ENCODE results near the gene CCRL2. TPM values are rescaled to one million over a fixed set of nuclear protein-coding genes. Genes with fewer than 3 reads are reported as not detected.

CCRL2 gene
- total RNA-seq, 1 experiment from 2014 or later = not detected

DNA sequence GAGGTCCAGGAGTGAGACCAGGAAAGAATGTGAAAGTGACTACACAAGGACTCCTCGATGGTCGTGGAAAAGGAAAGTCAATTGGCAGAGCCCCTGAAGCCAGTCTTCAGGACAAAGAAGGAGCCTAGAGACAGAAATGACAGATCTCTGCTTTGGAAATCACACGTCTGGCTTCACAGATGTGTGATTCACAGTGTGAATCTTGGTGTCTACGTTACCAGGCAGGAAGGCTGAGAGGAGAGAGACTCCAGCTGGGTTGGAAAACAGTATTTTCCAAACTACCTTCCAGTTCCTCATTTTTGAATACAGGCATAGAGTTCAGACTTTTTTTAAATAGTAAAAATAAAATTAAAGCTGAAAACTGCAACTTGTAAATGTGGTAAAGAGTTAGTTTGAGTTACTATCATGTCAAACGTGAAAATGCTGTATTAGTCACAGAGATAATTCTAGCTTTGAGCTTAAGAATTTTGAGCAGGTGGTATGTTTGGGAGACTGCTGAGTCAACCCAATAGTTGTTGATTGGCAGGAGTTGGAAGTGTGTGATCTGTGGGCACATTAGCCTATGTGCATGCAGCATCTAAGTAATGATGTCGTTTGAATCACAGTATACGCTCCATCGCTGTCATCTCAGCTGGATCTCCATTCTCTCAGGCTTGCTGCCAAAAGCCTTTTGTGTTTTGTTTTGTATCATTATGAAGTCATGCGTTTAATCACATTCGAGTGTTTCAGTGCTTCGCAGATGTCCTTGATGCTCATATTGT, 47.1 kb upstream of the CCRL2 start:
- Histone ChIP-seq H3K23ac (ENCODE audit: insufficient read length, low read depth, low read length) (no peak overlapping the region), H4K91ac (ENCODE audit: insufficient read length, low read depth, low read length) (no peak overlapping the region), H3K4me2 (ENCODE audit: insufficient read depth, insufficient read length, low read length) (no peak overlapping the region), H3K4ac (ENCODE audit: low read depth, low read length) (no peak overlapping the region), H2BK12ac (ENCODE audit: insufficient read length, low read depth, low read length) (no peak overlapping the region), H4K20me1 (ENCODE audit: control insufficient read depth, insufficient read depth, insufficient read length) (no peaks in the 10 kb centered on the region), H3K4me1 (ENCODE audit: insufficient read depth, low read length) (no peaks in the 10 kb centered on the region; the same call in 1 of the 2 replicates), H2BK5ac (ENCODE audit: insufficient read length, low read length) (no peak overlapping the region), H2BK120ac (ENCODE audit: low read depth, low read length, poor library complexity, severe bottlenecking) (no peak overlapping the region), H4K5ac (ENCODE audit: insufficient read length, low read depth, low read length) (no peak overlapping the region), H3K9me3 (ENCODE audit: control insufficient read depth, low read depth, low read length) (no peaks in the 10 kb centered on the region), H3T11ph (ENCODE audit: low read length) (no peak overlapping the region), H3K27ac (ENCODE audit: insufficient read length, low read depth, low read length) (no peak overlapping the region), H3K9ac (ENCODE audit: extremely low read depth, insufficient read length, low read length) (no peak overlapping the region), H2BK15ac (ENCODE audit: low read depth, low read length) (no peak overlapping the region), H3K56ac (ENCODE audit: insufficient read length, low read depth, low read length) (no peak overlapping the region), H3K14ac (ENCODE audit: insufficient read depth, low read length) (no peak overlapping the region), H2BK20ac (ENCODE audit: low read depth, low read length, poor library complexity, severe bottlenecking) (no peak overlapping the region), H2AK5ac (ENCODE audit: insufficient read length, low read length) (no peak overlapping the region), H4K8ac (replicated peaks; ENCODE audit: insufficient read length, low read depth, low read length) (no peak overlapping the region), H3K27me3 (ENCODE audit: insufficient read depth, low read length) (no peaks in the 10 kb centered on the region), H2AFZ (ENCODE audit: low read length) (no peak overlapping the region), H3K79me1 (ENCODE audit: insufficient read depth, low read depth, low read length, poor library complexity, severe bottlenecking) (no peaks in the 10 kb centered on the region), H3K18ac (ENCODE audit: insufficient read length, low read depth, low read length) (no peak overlapping the region), H3K79me2 (ENCODE audit: insufficient read depth, low read length) (no peaks in the 10 kb centered on the region), H3K23me2 (ENCODE audit: insufficient read length, low read depth, low read length, poor library complexity, severe bottlenecking) (no peaks in the 10 kb centered on the region)
- DNase-seq = no peak
- no CpG with 5 or more reads among the region's 11 CpGs for WGBS (ENCODE audit: extremely low coverage, insufficient read length, low lambda C conversion rate)
- no peaks in the 10 kb centered on the region for H3K9me3 Mint-ChIP-seq
- no peak overlapping the region for H3K27ac Mint-ChIP-seq
- no peaks in the 10 kb centered on the region for H3K36me3 Mint-ChIP-seq (ENCODE audit: insufficient read depth in 1 of 3, low read depth in 3 of 3)
- H3K4me3 Mint-ChIP-seq = no peak overlapping the region
- H3K27me3 Mint-ChIP-seq (ENCODE audit: low read depth) = peaks cover 16% of the 10 kb centered on the region
- H3K4me1 Mint-ChIP-seq = no peaks in the 10 kb centered on the region
- TF ChIP-seq, protein P1, sequence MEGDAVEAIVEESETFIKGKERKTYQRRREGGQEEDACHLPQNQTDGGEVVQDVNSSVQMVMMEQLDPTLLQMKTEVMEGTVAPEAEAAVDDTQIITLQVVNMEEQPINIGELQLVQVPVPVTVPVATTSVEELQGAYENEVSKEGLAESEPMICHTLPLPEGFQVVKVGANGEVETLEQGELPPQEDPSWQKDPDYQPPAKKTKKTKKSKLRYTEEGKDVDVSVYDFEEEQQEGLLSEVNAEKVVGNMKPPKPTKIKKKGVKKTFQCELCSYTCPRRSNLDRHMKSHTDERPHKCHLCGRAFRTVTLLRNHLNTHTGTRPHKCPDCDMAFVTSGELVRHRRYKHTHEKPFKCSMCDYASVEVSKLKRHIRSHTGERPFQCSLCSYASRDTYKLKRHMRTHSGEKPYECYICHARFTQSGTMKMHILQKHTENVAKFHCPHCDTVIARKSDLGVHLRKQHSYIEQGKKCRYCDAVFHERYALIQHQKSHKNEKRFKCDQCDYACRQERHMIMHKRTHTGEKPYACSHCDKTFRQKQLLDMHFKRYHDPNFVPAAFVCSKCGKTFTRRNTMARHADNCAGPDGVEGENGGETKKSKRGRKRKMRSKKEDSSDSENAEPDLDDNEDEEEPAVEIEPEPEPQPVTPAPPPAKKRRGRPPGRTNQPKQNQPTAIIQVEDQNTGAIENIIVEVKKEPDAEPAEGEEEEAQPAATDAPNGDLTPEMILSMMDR (conservative IDR thresholded peaks at IDR 0.05) = no peak

All from H9 (cell line).